Neuron (in vitro differentiated cells): ENCODE data around the gene CSRP3.

Experiments used
- H2AFZ ChIP-seq: one replicate; pipeline ENCODE4 v1.6.1; 2013; ENCODE audit warnings: low read depth, mild to moderate bottlenecking, inconsistent platforms, low read length, moderate library complexity
- H3K27me3 ChIP-seq: one replicate; pipeline ENCODE4 v1.6.1; 2013; ENCODE audit warnings: low read length; ENCODE audit not compliant: insufficient read depth
- H3K36me3 ChIP-seq: one replicate; pipeline ENCODE4 v1.6.1; 2013; ENCODE audit warnings: low read length; ENCODE audit not compliant: insufficient read depth
- H3K4me1 ChIP-seq: one replicate; pipeline ENCODE4 v1.6.1; 2013; ENCODE audit warnings: low read length; ENCODE audit not compliant: insufficient read depth
- H3K4me3 ChIP-seq: 2 replicates; pipeline ENCODE4 v1.5.1; 2013; ENCODE audit warnings: mild to moderate bottlenecking, low read length, moderate library complexity
- H3K9me3 ChIP-seq: one replicate; pipeline ENCODE4 v1.6.1; 2013; ENCODE audit warnings: low read length

Gene CSRP3

DNA sequence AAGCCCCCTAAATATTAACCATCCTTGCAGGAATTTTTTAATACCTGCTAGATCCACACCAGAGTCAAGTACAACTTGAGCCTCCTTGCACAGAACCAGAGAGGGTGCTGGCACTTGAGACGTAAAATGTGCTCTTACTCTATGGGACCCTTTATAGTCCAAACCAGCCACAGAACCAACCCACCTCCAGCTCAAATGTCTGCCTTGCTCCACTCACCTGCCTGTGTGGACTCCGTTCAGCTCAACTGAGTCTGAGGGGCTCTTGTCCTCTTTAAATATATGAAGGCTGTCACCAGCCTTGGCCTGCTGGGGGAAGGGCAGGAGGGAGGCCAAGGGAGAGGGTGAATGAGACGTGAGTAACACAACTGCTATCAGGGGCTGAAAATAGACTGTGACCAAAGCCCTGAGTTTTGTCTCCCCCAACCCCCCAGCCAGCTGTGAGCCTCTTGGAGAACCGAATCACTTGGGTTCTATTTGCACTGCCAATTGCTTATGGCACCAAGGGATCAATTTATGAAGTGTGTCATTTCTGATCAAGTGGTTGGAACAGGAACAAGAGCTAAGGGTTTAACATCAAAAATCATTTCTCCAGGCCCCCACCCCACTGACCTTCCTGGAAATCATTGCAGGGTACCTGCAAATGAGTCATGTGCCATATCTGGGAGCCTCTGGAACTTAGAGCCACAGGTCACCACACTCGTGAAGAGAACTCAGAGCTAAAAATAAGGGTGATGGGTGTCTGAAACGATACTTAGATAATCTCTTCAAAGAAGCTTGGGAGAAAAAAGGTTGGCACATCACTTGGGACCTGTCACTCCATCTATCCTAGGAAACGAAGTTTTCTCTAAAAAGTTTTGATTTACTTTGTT, at the start of gene CSRP3:
Gene CSRP3 (minus strand): TSS at position 247 of the 869 bp plus-strand sequence. CDS start 9,535 bp downstream, outside the sequence.
- H3K4me3 ChIP-seq: no peak within 1 kb of the TSS
- no peaks in the 10 kb centered on the region for H3K4me1 ChIP-seq
- H2AFZ ChIP-seq: no peak within 1 kb of the TSS
- H3K27me3 ChIP-seq: peaks cover 41% of the 10 kb centered on the region
- no peaks in the 10 kb centered on the region for H3K36me3 ChIP-seq
- H3K9me3 ChIP-seq: peaks cover 2% of the 10 kb centered on the region

GRCh38 chr11:19251577-19251976, 49.8 kb upstream of the CSRP3 start:
- peaks cover 17% of the 10 kb centered on the region for H3K27me3 ChIP-seq
- H2AFZ ChIP-seq: no peak overlapping the region
- no peak overlapping the region for H3K4me3 ChIP-seq

GRCh38 chr11:19246816-19247215, 45.0 kb upstream of the CSRP3 start:
- Histone ChIP-seq H3K9me3 (peaks cover 7% of the 10 kb centered on the region), H3K4me1 (peaks cover 5% of the 10 kb centered on the region), H3K4me3 (no peak overlapping the region), H3K27me3 (peaks cover 39% of the 10 kb centered on the region), H2AFZ (no peak overlapping the region), H3K36me3 (no peaks in the 10 kb centered on the region)

More at GRCh38 chr11:19251577-19251976, 49.8 kb upstream of the CSRP3 start:
- Histone ChIP-seq H3K36me3 (no peaks in the 10 kb centered on the region), H3K4me1 (no peaks in the 10 kb centered on the region), H3K9me3 (peaks cover 9% of the 10 kb centered on the region)

GRCh38 chr11:19245351-19245750, 43.6 kb upstream of the CSRP3 start:
- Histone ChIP-seq H3K4me1 (peaks cover 11% of the 10 kb centered on the region), H3K4me3 (no peak overlapping the region), H2AFZ (no peak overlapping the region), H3K27me3 (peaks cover 40% of the 10 kb centered on the region), H3K36me3 (no peaks in the 10 kb centered on the region), H3K9me3 (peaks cover 7% of the 10 kb centered on the region)

DNA sequence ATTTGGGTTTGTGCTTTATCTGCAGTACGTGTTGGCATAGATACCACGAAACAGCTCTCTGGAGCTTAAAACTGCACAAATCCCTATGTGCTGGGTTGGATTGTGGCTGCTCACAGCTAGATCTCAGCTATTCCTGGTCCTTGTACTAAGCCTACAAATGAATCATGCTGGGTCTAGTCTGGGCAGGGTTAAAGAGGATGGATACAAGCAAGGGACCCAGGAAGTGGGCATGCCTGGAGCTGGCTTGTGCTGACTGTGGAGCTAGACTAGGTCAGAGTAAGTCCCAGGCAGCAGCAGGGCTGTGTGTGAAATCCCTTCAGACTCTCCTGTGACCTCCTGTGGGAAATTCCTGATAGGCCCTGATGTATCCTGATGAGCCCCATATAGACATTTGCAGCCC, 42.8 kb upstream of the CSRP3 start:
- no peak overlapping the region for H2AFZ ChIP-seq
- peaks cover 5% of the 10 kb centered on the region for H3K9me3 ChIP-seq

DNA sequence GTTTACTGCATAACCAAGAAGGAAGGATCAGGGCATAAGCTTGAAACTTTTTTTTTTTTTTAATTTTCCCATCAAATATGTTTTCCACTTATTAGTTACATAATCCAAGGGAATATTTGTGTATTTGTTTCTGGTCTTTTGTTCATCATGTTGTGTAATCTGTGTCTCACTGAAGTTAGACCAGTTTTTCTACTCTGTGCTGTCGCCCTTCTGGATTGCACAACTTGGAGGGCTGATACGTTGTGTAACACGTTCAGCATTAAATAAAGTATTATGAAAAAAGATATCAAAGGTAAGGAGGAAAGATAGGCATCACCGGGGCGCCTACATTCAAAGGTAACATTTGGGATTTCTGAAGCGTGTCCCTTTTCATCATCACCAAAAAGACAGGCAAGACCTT, 42.3 kb upstream of the CSRP3 start:
- Histone ChIP-seq H3K27me3 (peaks cover 40% of the 10 kb centered on the region), H3K4me3 (no peak overlapping the region), H3K4me1 (peaks cover 12% of the 10 kb centered on the region), H2AFZ (no peak overlapping the region), H3K9me3 (peaks cover 4% of the 10 kb centered on the region), H3K36me3 (no peaks in the 10 kb centered on the region)

More for the DNA sequence above, 42.8 kb upstream of the CSRP3 start:
- Histone ChIP-seq H3K4me3 (no peak overlapping the region), H3K36me3 (no peaks in the 10 kb centered on the region), H3K27me3 (peaks cover 40% of the 10 kb centered on the region), H3K4me1 (peaks cover 12% of the 10 kb centered on the region)

DNA sequence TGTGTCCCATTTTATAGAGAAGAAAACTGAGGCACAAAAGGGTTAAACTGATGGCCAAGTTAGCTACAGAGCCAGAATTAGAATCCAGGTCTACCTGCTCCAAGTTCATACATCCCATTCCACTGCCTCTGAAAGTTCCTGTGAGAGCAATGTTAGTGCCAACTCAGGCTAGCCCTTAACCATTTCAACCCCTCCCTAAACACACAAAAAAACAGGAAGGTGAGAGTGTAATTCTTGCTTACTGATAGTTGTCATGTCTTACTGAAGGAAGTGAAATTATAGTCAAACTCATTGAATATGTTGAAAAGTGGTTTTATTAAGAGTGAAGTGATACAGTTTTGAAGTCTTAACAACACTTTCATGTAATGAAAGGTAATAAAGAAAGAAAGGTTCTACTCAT, 41.8 kb upstream of the CSRP3 start:
- Histone ChIP-seq H3K4me3 (no peak overlapping the region), H2AFZ (no peak overlapping the region), H3K27me3 (peaks cover 37% of the 10 kb centered on the region), H3K9me3 (peaks cover 2% of the 10 kb centered on the region), H3K4me1 (peaks cover 12% of the 10 kb centered on the region), H3K36me3 (no peaks in the 10 kb centered on the region)

GRCh38 chr11:19243143-19243542, 41.4 kb upstream of the CSRP3 start:
- peaks cover 12% of the 10 kb centered on the region for H3K4me1 ChIP-seq
- no peak overlapping the region for H3K4me3 ChIP-seq
- peaks cover 37% of the 10 kb centered on the region for H3K27me3 ChIP-seq
- H2AFZ ChIP-seq: no peak overlapping the region
- H3K9me3 ChIP-seq: peaks cover 2% of the 10 kb centered on the region
- no peaks in the 10 kb centered on the region for H3K36me3 ChIP-seq

DNA sequence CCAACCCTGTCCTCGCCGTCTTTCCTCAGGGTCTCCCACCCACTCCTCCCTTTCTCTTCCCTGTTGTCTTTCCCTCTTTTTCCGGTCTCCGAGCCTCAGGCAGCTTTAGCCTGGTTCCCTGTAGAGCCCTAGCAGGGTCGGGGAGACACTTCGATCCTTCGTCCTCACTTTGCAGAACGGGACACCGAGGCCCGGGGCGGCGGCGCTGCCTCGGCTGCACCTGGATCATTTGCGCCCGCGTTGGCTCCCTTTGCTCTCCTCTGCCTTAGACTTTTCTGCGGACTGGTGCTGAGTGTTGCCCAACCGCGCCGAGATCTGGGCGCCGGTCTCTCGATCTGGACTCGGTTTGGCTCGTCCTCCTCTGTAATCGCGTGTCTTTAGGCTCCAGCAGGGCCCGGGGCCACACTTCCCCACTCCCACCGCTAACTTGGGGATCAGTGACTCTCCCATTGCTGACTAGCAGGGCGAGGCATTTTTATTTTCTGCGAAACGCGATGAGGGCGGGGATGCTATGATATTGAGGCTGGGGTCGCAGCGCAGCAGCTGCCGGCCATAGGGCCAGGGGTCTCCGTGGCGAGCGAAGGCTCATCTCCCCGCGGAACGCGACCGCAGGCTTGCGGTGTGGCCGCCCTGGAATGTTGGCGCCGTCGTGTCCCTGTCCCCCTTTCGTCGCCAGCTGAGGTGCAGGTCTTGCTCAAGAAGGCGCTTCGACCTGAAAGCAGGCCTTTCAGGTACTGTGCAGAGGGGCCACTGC, 40.6 kb upstream of the CSRP3 start:
- peak overlapping the region; percentile 91 for H3K4me3 ChIP-seq
- H3K9me3 ChIP-seq: peaks cover 2% of the 10 kb centered on the region
- H3K4me1 ChIP-seq: peaks cover 12% of the 10 kb centered on the region
- H3K27me3 ChIP-seq: peaks cover 37% of the 10 kb centered on the region
- H3K36me3 ChIP-seq: peaks cover 3% of the 10 kb centered on the region
- no peak overlapping the region for H2AFZ ChIP-seq

GRCh38 chr11:19241260-19242178, 39.7 kb upstream of the CSRP3 start:
- Histone ChIP-seq H3K27me3 (peaks cover 32% of the 10 kb centered on the region), H3K4me3 (peak overlapping the region; percentile 91), H2AFZ (peak overlapping the region; percentile 78), H3K9me3 (no peaks in the 10 kb centered on the region), H3K4me1 (peaks cover 12% of the 10 kb centered on the region), H3K36me3 (peaks cover 9% of the 10 kb centered on the region)

- peak within 1 kb of the TSS; percentile 82 for H2AFZ ChIP-seq
- peaks cover 30% of the 10 kb centered on the region for H3K27me3 ChIP-seq
- peak within 1 kb of the TSS; percentile 91 for H3K4me3 ChIP-seq
- no peaks in the 10 kb centered on the region for H3K9me3 ChIP-seq
- peaks cover 12% of the 10 kb centered on the region for H3K4me1 ChIP-seq
- peaks cover 16% of the 10 kb centered on the region for H3K36me3 ChIP-seq
Measured at GRCh38 chr11:19240420-19241259, 38.9 kb upstream of the CSRP3 start, which contains the start of gene E2F8. Gene E2F8 (minus strand): TSS chr11:19240945. CDS start chr11:19240121, 824 bp downstream.

DNA sequence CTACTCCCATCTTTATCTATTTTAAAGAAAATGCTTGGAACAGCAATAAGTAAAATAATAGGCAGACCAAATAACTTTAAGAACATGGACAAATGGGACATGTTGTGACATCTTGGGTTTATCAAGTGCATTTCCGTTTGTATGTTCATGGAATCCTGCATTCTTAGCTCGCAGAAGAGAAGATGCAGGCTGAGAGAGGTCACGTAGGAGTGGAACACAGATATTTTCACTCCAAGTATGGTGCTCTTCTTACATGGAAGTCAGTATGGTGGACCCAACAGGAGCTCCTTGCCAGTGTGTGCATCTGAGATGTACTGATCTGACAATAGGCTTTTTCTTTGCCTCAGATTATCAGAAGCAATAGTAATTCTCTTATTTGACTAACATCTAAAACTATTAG, 37.3 kb upstream of the CSRP3 start:
- no peak overlapping the region for H3K4me3 ChIP-seq
- peaks cover 12% of the 10 kb centered on the region for H3K4me1 ChIP-seq
- no peak overlapping the region for H2AFZ ChIP-seq
- no peaks in the 10 kb centered on the region for H3K9me3 ChIP-seq
- peaks cover 29% of the 10 kb centered on the region for H3K36me3 ChIP-seq
- H3K27me3 ChIP-seq: peaks cover 23% of the 10 kb centered on the region
